Effector CD8-positive, alpha-beta T cell (primary cell): ENCODE measurements around the gene DLGAP3.

Source experiments
- DNase-seq: peaks from one replicate; lab custom pipeline; 2025; lab: John Stamatoyannopoulos, UW

DLGAP3 gene

DNA sequence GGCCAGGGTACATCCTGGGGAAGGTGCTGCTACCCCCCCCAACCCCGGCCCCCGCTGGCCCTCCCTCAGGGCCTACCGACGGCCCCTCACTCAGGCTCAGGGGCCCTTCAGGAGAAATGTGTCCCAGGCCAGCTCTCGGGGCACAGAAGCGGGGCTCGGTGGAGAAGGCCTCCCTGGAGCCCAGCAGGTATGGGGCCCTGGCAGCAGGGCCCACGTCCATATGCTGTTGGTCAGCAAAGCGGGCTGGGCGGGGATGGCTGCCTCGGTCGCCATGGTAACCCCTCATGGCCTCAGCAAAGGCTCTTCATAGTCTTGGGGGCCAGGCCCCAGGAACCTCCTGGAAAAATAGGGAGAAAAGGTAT lies 24.4 kb downstream of the DLGAP3 start:
- DNase-seq, result no peak

DNA sequence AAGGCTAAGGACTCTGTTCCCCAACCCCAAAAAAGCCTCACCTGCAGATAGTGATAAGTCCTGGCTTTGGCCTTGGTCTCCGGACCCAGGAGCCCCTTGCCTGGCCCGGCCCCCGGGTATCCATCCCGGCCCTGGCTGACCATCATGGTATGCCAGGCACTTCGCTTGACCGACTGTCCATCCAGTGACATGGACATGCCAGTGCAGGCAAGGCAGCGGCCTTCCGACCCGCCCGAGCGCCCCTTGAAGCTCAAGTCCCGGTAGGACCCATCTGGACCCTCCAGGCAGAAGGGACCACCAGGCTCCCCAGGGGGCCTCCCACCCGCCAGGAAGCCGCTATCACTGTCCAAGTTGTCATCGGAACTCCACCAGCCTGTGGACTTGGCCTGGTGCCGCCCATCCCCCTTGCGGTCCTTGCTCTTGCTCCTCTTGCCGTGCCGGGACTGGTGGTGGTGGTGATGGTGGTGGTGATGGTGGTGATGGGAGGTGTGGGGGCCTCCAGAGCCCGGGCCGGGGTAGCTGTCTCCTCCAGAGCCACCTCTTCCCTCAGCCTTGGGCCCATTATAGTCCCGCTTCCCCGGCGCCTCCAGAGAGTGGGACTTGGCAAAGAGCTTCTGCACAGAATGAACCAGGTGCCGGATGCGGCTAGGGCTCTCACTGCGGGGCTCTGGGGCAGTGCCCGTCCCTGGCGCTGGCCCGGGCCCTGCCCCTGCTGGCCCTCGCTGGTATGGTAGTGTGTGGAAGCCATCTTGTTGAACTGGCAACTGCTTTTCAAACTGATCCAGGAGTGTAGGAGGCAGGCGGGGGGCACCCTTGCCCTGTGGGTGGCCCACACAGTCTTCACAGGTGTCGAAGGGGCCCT lies 25.0 kb downstream of the DLGAP3 start:
- no peak for DNase-seq

DNA sequence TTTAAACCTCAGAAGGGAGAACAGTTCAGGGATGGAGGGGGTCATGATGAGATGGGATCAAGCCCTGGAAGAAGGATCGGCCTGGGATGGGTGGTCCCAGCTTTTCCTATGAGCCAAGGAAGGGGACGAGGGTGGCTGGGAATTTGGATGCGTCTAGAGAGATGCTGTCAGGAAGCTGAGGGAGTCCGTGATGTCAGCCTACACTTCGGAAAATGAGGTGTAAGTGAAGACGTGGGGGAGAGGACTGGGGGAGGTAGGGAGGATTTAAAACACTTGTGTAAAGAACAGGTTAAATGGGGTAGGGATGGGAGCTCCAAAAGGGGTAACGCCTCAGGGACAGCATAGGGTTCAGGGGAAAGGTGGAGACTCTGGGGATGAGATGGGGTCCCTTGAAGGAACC lies 27.5 kb downstream of the DLGAP3 start:
- DNase-seq, result no peak

DNA sequence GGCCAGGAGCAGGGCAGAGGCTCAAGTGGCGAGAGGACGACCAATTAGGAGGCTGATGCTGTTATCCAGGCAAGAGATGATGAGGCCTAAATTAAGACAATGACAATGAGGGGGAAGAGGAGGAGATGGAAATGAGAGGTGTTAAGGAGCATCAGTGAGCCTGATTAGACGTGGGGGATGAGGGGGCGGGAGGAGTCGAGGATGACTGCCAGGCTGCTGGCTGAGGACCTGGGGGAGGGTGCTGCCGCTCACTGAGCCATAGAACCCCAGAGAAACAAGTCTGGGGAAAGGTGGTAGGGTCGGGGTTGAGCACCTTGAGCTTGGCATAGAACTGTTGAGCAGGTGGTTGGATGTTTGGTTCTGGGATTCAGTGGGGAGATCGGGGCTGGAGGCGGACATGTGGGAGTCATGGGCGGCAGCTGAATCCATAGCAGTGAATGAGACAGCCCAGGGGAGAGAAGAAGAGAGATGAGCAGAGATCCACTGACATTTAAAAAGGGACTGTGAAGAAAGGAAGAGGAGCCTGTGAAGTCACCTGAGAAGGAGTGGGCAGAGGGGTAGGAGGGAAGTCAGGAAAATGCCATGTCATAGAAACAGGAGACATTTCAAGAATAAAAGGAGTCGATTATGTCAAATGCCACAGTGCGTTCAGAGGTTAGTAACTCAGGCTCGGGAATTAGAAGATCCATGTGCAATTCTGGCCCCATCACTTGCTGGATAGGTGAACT lies 28.5 kb downstream of the DLGAP3 start:
- no peak for DNase-seq

- DNase-seq, result no peak
These were observed 29.5 kb downstream of the DLGAP3 start for GRCh38 chr1:34899906-34900305.

- no peak for DNase-seq
These were observed 30.0 kb downstream of the DLGAP3 start for GRCh38 chr1:34899471-34899870.

- DNase-seq, result no peak
These were observed 31.1 kb downstream of the DLGAP3 start for GRCh38 chr1:34898330-34898761.

- no peak for DNase-seq
These were observed 32.8 kb downstream of the DLGAP3 start for GRCh38 chr1:34896612-34897011.

GRCh38 chr1:34889705-34890104 lies 39.7 kb downstream of the DLGAP3 start:
- no peak for DNase-seq

GRCh38 chr1:34887593-34887992 lies 41.9 kb downstream of the DLGAP3 start:
- DNase-seq, result no peak

DNA sequence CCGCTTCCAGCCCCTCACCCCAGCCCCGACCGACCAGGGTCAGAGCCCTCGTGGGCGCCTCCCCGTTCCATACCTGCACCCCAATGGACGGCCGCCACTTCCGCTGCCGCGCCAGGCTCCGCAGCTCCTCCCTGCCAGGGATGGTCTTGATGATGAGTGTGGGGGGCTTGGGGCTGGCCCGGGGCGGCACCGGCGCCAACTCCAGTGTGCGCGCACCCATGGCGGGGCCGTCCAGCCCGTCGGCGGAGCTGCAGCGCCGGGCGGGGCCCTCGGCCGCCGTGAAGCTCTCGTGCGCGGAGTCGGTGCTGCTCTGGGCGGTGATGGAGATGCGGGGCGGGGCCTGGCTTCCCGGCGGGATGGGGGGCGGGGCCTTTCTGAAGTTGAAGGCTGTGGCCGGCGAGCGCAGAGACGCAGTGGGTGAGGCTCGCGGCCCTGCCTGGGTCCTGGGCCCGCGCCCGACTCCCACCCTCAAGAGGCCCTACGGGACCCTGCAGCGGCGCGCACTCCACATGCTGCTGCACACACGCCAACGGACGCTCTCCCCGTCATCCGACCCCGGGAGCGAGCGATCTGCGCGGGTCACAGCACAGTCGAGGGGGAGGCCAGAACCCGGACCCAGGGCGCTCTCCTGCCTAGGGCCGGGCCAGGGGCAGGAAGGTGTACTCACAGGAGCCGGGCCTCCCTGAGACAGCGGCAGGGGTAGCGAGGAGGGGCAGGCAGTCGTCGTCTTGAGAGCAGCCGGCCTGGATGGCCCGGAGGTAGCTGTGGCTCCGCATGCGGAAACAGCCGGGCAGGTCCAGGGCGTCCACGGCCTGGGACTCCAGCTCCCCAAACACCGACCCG lies 43.8 kb downstream of the DLGAP3 start:
- DNase-seq, result no peak

DNA sequence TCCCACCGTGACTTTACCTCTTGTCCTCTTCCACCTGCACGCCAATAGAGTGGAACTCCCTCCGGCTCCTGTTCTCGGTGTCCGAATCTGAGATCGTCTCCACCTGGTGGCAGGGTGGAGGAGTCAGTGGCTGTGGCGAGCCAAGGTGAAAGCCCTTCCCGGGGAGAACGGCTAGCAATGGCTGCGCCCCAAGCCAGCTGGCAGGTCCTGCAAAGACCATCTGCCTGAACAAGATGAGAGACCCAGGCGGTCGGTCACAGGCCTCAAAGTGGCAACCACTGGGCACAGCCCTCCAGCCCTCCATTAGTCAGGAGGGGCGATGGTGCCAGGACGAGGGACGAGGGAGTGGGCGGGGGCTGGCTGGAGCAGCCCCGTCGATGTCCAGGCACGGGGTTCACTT lies 44.5 kb downstream of the DLGAP3 start:
- DNase-seq, result no peak

GRCh38 chr1:34884536-34884935 lies 44.9 kb downstream of the DLGAP3 start:
- no peak for DNase-seq

DNA sequence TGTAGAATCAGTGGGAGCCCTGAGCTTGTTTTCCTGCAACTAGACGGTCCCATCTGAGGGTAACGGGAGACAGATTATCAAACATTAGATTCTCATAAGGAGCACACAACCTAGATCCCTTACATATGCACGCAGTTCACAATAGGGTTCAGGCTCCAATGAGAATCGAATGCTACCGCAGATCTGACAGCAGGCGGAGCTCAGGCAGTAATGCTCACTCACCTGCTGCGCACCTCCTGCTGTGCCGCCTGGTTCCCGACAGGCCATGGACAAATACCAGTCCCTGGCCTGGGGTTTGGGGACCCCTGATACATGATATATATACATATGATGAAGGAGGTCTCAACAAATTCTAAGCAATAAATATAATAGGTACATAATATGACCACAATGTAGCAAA lies 50.2 kb downstream of the DLGAP3 start:
- no peak for DNase-seq

- no peak for DNase-seq
These were observed 53.0 kb downstream of the DLGAP3 start for GRCh38 chr1:34876406-34876805.

DNA sequence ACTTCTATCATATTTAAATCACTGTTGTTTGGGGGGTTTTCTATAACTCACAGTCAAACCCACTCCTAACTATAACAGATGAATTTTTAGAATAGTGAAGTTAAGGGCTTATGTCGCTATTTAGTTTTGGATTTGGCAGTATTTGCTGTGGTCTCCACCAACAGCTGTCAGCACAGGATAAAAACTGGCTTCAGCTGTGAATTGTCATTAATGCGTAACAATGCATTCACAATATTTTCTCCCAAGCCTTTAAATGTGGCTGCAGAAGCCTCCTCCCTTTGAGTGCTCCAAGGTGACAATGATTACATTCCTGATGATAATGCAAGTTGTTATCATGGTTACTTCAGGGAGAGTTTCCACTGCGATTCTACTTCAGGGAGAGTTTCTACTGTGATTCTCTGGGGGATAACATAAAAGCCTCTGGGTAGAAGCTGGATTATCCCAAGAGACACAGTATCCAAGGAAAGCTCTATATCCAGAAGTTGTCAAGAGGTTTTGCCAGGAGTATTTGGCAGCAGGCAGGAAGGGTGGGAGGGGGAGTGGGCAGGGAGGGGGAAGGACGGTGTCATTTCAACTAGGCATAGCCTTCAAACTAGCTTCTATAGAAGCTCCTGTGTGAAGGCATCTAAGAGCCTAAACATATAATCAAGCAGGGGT lies 55.0 kb downstream of the DLGAP3 start:
- DNase-seq, result no peak

DNA sequence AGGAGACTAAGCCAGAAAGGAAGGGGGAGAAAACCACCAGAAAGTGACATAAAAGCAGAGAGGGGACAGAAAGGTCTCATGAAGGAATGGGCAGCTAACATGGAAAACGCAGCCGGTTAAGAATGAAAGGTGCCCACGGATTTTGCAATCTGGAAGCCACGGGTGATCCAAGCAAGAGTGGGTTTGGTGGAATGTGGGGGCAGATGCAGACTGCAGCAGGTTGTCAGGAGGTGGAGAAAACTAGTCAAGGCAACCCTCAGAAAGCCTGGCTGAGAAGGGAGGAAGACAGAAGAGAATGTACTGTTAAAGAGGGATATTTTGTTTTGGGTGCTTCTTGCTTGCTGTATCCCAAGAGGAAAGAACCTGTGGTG lies 57.3 kb downstream of the DLGAP3 start:
- no peak for DNase-seq

DNA sequence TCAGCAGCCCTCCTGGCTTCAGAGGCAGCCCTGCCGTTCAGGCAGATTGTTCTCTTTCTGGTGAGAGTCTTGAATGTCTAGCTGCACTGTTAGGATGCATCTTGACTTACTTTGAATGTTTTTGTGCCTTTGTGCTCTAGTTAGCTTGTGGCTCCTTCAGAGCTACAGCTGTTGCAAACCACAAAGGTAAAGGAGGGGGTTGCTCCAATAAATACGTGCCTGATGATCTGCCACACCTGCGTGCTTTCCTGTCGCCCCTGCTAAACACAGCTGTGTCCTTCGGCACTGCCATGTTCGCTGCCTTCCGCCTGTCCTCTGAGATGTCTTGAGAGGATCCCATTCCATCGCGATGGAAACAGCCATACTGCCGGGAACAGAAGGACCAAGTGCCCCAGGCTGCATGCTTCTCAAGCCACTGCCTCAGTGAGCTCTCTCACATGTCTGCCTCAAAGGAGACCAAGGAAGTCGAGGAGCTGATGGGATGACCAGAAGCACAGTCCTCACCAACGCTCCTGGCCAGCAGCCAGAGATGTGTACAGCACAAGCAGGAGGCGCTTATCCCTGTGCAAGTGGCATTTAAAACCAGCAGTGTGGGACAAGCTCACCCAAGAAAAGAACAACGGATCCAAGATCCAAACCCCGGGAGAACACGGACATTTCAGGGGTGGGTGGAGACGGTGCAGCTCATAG lies 57.9 kb downstream of the DLGAP3 start:
- no peak for DNase-seq

GRCh38 chr1:34870395-34870794 lies 59.1 kb downstream of the DLGAP3 start:
- no peak for DNase-seq

- no peak for DNase-seq
These were observed 59.7 kb downstream of the DLGAP3 start for GRCh38 chr1:34869760-34870159.
